ENCODE data around the gene KLRC3.
"Not testable (repeated sequence)": the region's sequence is repeated elsewhere in the genome, so short reads cannot be mapped to it uniquely, and the experiment has no call there.

The KLRC3 gene

DNA sequence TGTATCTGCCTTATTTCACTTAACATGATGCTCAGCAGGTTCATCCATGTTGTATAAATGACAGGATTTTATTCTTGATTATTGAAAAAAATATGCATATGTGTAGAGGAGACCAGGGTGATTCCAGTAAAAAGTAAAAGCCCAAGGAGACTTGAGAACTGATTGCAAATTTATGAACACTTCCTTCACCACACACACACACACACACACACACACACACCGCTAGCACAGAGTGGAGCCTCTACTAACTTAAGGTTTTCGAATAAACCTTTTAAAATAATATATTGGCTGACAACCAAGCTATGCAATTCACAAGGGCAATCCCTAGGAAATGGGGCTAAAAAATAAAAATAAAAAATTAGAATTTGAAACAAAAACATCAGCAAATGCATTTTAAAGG, 22.2 kb downstream of the KLRC3 start:
- no peak for DNase-seq

- DNase-seq, result no peak
Observed at GRCh38 chr12:10397296-10397695, 23.1 kb downstream of the KLRC3 start.

- not testable (repeated sequence) for DNase-seq
Observed at GRCh38 chr12:10396176-10396575, 24.2 kb downstream of the KLRC3 start.

DNA sequence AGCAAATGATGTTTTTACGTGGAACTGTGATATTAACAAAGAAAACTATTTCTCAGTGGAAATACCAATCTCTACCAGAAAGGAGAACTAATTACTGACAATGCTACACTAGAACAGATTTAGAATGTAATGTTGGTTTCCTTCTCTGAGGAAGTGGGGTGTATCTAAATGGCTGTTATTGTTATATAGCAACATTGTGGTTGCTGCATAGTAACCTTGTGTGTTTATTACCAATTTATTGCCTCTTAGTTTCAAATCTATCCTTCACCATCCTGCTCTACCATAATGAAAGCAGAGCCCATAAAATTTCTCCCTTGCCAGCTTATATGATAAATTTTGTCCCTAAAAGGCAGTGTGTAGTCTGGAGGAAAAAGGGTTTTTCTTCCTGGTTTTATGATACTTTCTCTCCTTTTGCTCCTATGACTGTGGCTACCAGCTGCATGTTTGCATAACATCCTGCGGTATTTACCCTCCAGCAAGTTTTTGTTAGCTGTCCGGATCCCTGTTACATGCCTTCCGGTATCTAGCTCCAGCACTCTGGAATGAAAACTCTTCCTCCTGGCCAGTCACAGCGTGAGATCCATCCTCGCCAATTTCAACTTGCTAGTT, 24.9 kb downstream of the KLRC3 start:
- no peak for DNase-seq

GRCh38 chr12:10394531-10395152, 25.8 kb downstream of the KLRC3 start:
- not testable (repeated sequence) for DNase-seq

- no peak for DNase-seq
Observed at GRCh38 chr12:10393291-10393690, 27.1 kb downstream of the KLRC3 start.

GRCh38 chr12:10392394-10392930, 27.9 kb downstream of the KLRC3 start:
- no peak for DNase-seq

- DNase-seq, result not testable (repeated sequence)
Observed at GRCh38 chr12:10390991-10391390, 29.4 kb downstream of the KLRC3 start.

DNA sequence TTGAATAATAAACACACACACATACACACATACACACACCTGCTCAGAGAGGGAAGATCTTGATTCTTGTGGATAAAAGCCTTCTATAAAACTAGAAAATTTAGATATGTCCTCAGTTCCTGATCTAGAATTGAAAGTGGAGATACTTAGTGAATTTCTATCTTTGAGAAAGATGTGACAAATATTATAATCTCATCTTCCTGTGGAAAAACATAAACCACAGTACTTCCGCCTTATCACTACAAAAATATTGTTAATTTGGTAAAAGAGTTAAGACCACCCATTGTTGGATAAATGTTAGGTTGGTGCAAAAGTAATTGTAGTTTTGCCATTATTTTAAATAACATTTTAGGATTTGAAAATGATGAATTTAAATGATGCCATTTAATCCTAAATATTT, 30.5 kb downstream of the KLRC3 start, which contains the start of gene KLRK1:
Gene KLRK1, minus strand, starts transcription at position 138 of the 400 bp plus-strand sequence. CDS start 1,231 bp downstream, outside the sequence.
- DNase-seq, result no peak

- DNase-seq, result no peak
Observed at GRCh38 chr12:10388624-10389413, 31.6 kb downstream of the KLRC3 start.

DNA sequence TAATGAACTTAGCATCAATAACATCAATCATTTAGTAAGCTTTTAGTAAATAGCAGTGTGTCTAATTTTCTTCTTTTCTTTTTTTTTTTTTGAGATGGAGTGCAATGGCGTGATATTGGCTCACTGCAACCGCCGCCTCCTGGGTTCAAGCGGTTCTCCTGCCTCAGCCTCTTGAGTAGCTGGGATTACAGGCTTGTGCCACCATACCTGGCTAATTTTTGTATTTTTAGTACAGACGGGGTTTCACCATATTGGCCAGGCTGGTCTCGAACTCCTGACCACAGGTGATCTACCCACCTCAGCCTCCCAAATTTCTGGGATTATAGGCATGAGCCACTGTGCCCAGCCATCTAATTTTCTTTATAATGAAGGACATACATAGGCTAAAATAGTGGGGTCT, 32.9 kb downstream of the KLRC3 start:
- not testable (repeated sequence) for DNase-seq

GRCh38 chr12:10386857-10387256, 33.5 kb downstream of the KLRC3 start:
- DNase-seq, result no peak

DNA sequence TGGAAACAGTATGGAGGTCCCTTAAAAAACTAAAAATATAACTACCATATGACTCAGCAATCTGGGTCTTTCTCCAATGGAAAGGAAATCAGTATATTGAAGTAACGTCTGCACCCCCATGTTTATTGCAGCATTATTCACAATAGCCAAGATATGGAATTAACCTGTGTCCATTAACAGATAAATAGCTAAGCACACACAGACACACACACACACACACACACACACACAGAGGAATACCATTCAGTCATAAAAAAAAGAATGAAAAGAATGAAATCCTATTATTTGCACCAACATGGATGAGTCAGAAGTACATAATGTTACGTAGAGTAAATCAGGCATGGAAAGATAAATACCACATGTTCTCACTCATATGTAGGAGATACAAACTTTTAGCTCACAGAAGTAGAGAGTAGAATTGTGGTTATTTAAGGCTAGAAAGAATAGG, 35.2 kb downstream of the KLRC3 start:
- no peak for DNase-seq

GRCh38 chr12:10384191-10384590, 36.2 kb downstream of the KLRC3 start:
- DNase-seq, result no peak

DNA sequence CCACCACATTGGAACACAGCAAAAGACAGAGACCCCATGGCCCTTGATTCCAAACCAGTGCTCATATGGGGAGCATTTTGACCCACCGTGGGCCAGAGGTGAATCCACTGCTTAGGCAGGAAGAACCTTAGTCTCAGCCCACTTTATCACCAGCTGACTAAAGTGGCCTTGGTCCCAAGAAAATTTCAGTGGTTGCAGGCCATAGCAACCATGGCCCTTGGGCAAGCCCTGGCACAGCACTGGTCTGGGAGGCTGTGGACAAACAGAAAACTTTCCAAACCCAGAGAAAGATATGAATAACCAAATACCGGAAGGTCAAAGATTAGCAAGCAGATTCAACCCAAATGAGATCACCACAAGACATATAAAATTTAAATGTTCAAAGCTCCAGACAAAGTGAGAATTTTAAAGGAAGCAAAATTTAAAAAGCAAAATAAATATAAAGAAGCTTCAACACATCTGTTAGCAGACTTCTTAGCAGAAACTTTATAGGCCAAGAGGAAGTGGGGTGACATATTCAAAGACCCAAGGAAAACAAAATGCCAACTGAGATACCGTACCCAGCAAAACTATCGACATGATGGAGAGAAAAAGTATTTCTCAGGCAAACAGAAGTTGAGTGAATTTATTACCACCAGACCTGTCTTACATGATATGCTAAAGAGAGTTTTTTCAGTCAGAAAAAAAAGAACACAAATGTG, 38.3 kb downstream of the KLRC3 start:
- DNase-seq, result no peak

DNA sequence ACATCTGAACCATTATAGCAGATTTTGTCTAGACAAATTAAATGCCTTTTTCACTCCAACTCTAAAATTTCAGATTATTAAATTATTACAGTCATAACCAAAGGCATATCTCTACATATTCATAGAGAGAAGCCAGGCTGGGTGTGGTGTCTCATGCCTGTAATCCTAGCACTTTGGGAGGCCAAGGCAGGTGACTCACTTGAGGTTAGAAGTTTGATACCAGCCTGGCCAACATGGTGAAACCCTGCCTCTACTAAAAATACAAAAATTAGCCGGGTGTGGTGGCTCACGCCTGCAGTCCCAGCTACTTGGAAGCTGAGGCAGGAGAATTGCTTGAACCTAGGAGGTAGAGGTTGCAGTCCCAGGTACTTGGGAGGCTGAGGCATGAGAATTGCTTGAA, 41.7 kb downstream of the KLRC3 start:
- DNase-seq, result not testable (repeated sequence)

DNA sequence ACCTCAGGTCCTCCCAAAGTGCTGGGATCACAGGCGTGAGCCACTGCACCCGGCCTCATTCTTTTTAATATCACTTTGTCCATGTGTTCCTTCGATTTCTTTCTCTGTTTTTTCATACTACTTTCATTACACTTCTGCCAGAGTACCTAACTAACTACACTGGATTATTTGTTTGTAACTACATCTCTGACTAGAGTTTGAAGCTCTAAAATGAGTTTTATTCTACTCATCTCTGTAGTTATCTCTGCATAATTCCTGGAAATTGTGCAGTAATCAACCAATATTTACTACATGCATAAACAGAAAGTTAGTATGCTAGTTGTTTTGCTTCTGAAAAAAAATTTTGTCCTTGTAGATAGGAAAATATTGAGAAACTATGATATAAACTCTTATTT, 45.8 kb downstream of the KLRC3 start:
- DNase-seq, result no peak

DNA sequence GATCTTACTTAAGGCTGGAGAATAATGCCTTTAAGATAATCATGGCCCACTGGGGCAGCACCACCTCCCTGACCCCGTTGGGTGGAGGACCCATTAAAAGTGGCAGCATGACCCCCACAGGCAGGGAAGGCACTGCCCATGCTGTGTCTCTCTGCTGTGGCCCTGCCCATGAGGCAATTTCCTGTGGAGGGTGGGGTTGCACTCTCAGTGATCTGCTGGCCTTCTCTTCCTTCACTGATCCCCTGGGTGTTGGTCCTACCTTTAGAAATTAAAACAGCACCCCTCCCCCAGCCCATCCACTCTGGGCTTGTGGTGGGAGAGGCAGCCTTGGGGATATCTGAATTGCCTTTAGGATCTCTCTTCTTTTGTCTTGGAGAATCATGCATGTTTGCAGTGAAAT, 47.8 kb downstream of the KLRC3 start:
- no peak for DNase-seq

DNA sequence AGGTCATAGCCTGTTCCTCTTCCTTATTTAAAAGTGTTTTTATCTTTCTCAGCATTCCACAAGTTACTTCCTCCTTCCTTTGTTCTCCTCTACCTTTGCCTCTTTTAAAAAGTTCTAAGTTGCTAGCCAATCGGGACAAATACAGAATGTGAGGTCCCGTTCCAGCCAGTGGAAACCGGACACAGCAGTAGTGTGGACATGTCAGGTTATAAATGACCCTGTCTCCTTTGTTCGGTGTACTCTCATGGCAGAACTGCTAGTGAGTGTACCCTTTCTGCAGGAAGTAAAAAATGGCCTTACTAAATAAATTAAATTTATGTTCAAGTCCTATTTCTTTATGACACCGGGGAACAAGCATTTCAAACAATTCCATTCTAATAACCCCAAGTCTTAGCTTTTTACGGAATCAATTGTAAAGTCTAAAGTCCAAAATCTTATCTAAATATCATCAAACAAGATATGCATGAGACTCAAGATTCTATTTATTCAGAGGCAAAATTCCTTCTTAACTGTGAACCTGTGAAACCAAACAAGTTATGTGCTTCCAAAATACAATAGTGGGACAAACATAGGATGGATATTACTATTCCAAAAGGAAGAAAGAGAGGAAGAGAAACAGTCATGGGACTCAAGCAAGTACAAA, 48.4 kb downstream of the KLRC3 start:
- not testable (repeated sequence) for DNase-seq

GRCh38 chr12:10369557-10370415, 50.6 kb downstream of the KLRC3 start:
- DNase-seq, result no peak
